Testis (tissue), 3 donors: Measurements from ENCODE around the gene EXOC3L1. TPM values are rescaled to one million over a fixed set of nuclear protein-coding genes. Genes with fewer than 3 reads are reported as not detected.
A peak's percentile ranks its signal among the peaks of the same experiment; 100 is the strongest.

Experiments used
- DNase-seq: peaks from one replicate; pipeline ENCODE4 v3.0.0-alpha.2; 2019
- H3K27ac ChIP-seq, 2 donors: fragments of 200-600 bp; sonication (generic); one replicate each; pipeline ENCODE4 v1.5.1; 2019
- H3K27me3 ChIP-seq: fragments of 200-600 bp; sonication (generic); one replicate; pipeline ENCODE4 v1.5.1; 2019
- H3K36me3 ChIP-seq: fragments of 200-600 bp; sonication (generic); one replicate; pipeline ENCODE4 v1.5.1; 2017; ENCODE audit warnings: low read depth; ENCODE audit errors: missing control alignments
- H3K4me1 ChIP-seq: fragments of 200-600 bp; sonication (generic); one replicate; pipeline ENCODE4 v1.5.1; 2019
- H3K4me3 ChIP-seq, 2 donors: fragments of 200-600 bp; sonication (generic); one replicate each; pipeline ENCODE4 v1.5.1; 2017 to 2019
- H3K9me3 ChIP-seq: fragments of 200-600 bp; sonication (generic); one replicate; pipeline ENCODE4 v1.5.1; 2017
- POLR2A ChIP-seq: fragments of 450-650 bp; IDR thresholded peaks from one replicate; pipeline ENCODE4 v1.6.1; 2017; ENCODE audit warnings: antibody characterized with exemption, mild to moderate bottlenecking, moderate library complexity
- WGBS, 2 donors: methylation state at CpG; one replicate each; pipeline ENCODE4 v1.1.5; 2018; 5-methylcytosine and 5-hydroxymethylcytosine counted together
- intact Hi-C: fragments of 100-400 bp; cut with DNase I; formaldehyde crosslinking; loops from one replicate; pipeline ENCODE4 v1.15.1; 2023; ENCODE audit warnings: low total_unique reads
- polyA plus RNA-seq: library from polyadenylated mRNA; stranded (reverse); fragments of 350-450 nt; fragmentation: Illumina TruSeq; extraction: RNeasy Lipid Tissue Mini Kit (QIAGEN cat#74804); gene quantifications from one replicate; pipeline ENCODE4 v1.2.3, GENCODE V29; 2014; ENCODE audit warnings: low read depth, low replicate concordance; ENCODE audit not compliant: insufficient read depth
- total RNA-seq, 2 donors: library from RNA; depleted of rRNA; stranded (reverse); fragments of >200 nt; gene quantifications; one replicate each; pipeline ENCODE4 v1.2.3, GENCODE V29; 2016
- TF ChIP-seq, protein P1 (sequence below), 3 experiments: fragments of 450-650 bp in 2 of 3; fragments of 200-600 bp in 1 of 3; sonication (generic) in 1 of 3; IDR thresholded peaks; one replicate each; pipeline ENCODE4 v1.5.1; 2016 to 2019; ENCODE audit warnings: antibody characterized with exemption in 3 of 3, mild to moderate bottlenecking in 2 of 3, moderate library complexity in 1 of 3

Gene EXOC3L1
- total and polyA plus RNA-seq, 3 donors from 2014 or later: 2.6 to 9.0 (median 5.1) TPM

DNA sequence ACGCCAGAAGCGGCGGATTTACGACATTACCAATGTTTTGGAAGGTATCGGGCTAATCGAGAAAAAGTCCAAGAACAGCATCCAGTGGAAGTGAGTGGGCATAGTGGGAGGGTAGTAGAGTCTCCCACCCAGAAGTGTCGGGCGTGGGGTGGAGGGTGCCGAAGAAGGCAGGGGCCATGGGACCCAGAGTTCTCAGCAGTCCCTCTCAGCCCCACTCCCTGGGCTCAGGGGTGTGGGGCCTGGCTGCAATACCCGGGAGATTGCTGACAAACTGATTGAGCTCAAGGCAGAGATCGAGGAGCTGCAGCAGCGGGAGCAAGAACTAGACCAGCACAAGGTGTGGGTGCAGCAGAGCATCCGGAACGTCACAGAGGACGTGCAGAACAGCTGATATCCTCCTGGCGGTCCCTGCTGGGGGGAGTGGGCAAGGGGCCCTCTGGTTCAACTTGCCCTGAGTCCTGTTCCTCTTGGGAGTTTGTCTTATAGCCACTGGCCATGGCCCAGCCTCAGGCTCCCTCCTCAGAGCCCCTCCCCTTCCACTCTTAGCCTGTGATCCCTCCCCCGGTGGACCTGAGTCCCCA is 2.9 kb upstream of the EXOC3L1 start:
- Histone ChIP-seq H3K4me3 (peak overlapping the region; percentile 96 to 99), H3K4me1 (peaks cover 32% of the 10 kb centered on the region), H3K27ac (peak overlapping the region; percentile 70 to 74), H3K27me3 (no peaks in the 10 kb centered on the region), H3K9me3 (no peaks in the 10 kb centered on the region), H3K36me3 (no peaks in the 10 kb centered on the region)
- DNase-seq: no peak
- WGBS, 2 donors: 16 to 26% methylated on average over 17 of the region's 17 CpGs
- TF ChIP-seq, protein P1, sequence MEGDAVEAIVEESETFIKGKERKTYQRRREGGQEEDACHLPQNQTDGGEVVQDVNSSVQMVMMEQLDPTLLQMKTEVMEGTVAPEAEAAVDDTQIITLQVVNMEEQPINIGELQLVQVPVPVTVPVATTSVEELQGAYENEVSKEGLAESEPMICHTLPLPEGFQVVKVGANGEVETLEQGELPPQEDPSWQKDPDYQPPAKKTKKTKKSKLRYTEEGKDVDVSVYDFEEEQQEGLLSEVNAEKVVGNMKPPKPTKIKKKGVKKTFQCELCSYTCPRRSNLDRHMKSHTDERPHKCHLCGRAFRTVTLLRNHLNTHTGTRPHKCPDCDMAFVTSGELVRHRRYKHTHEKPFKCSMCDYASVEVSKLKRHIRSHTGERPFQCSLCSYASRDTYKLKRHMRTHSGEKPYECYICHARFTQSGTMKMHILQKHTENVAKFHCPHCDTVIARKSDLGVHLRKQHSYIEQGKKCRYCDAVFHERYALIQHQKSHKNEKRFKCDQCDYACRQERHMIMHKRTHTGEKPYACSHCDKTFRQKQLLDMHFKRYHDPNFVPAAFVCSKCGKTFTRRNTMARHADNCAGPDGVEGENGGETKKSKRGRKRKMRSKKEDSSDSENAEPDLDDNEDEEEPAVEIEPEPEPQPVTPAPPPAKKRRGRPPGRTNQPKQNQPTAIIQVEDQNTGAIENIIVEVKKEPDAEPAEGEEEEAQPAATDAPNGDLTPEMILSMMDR (IDR thresholded peaks at IDR 0.05): no peak
- TF ChIP-seq POLR2A: no peak
- intact Hi-C loops: no loop called here

DNA sequence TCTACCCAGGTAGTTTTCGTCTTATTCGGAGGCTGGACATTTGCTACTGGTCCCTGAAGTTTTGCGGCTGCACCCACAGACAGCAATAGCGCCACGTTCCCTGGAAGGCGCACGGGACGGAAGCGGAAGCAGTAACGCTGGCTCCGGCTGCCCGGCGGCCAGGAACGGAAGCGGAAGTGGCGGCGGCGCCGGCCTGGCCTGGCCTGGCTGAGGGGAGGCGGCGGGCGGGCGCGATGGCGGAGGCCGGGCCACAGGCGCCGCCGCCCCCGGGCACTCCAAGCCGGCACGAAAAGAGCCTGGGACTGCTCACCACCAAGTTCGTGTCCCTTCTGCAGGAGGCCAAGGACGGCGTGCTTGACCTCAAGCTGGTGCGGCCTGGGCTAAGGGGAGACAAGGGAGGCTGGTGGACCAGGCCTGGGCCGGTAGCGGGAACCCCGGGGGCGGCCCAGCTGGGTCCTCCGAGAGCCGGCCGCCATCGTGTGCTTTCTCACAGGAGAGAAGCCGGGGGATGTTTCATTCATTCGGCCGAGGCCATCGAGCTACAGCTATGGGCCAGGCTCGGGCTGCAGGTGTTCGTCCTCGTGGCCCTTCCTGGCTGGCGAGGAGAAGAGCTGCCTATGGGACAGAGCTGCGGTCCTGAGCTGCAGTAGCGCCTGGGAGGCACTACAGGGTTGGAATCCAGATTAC is 2.2 kb upstream of the EXOC3L1 start, which contains the start of gene E2F4:
TSS of gene E2F4 (plus strand) at position 161 of the 687 bp plus-strand sequence. CDS start at position 234, 73 bp downstream.
- Histone ChIP-seq H3K9me3 (no peaks in the 10 kb centered on the region), H3K27me3 (no peaks in the 10 kb centered on the region), H3K27ac (peak within 1 kb of the TSS; percentile 70 to 74), H3K36me3 (no peaks in the 10 kb centered on the region), H3K4me1 (peaks cover 30% of the 10 kb centered on the region), H3K4me3 (peak within 1 kb of the TSS; percentile 96 to 99)
- TF ChIP-seq, protein P1 (IDR thresholded peaks at IDR 0.05): peak in 1 of 3 experiments; percentile 15
- no peak for TF ChIP-seq POLR2A
- DNase-seq: peak; percentile 95
- 0 to 2% methylated on average over 13 to 54 of the region's 54 CpGs for WGBS, 2 donors
- intact Hi-C loops: no loop called here

DNA sequence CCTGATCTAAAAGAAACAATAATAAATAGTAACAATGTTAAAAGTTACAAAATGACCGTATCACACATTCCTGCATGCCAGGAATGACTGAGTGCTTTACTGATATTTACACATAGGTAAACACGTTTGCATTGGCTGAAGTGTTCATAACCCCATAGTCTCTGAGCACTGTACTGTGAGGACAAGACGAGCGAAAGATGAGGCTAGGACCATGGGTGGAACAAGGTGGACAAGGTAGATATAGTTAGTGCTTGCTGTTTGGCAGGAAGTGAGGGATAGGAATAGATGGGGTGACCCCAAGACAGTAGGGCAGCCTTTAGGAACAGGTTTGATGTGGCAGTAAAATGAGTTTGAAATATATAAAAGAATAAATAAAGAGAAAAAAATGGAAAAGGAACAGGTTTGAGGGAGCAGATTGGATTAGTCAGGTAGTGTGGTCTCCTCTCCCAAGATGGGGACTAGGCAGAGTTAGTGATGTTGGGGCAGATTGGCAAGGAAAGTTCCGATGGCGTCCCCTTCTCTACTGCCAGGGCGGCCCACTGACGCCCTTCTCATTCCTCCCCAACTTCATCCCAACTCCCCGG is 1.6 kb upstream of the EXOC3L1 start:
- H3K4me3 ChIP-seq: peak overlapping the region; percentile 96 to 99
- H3K27ac ChIP-seq: no peak overlapping the region
- peaks cover 34% of the 10 kb centered on the region for H3K4me1 ChIP-seq
- H3K27me3 ChIP-seq: no peaks in the 10 kb centered on the region
- no peaks in the 10 kb centered on the region for H3K9me3 ChIP-seq
- intact Hi-C loops: no loop called here
- DNase-seq: no peak
- no peaks in the 10 kb centered on the region for H3K36me3 ChIP-seq
- 23 to 25% methylated on average over 9 of the region's 9 CpGs for WGBS, 2 donors
- TF ChIP-seq, protein P1 (IDR thresholded peaks at IDR 0.05): no peak
- TF ChIP-seq POLR2A: no peak

DNA sequence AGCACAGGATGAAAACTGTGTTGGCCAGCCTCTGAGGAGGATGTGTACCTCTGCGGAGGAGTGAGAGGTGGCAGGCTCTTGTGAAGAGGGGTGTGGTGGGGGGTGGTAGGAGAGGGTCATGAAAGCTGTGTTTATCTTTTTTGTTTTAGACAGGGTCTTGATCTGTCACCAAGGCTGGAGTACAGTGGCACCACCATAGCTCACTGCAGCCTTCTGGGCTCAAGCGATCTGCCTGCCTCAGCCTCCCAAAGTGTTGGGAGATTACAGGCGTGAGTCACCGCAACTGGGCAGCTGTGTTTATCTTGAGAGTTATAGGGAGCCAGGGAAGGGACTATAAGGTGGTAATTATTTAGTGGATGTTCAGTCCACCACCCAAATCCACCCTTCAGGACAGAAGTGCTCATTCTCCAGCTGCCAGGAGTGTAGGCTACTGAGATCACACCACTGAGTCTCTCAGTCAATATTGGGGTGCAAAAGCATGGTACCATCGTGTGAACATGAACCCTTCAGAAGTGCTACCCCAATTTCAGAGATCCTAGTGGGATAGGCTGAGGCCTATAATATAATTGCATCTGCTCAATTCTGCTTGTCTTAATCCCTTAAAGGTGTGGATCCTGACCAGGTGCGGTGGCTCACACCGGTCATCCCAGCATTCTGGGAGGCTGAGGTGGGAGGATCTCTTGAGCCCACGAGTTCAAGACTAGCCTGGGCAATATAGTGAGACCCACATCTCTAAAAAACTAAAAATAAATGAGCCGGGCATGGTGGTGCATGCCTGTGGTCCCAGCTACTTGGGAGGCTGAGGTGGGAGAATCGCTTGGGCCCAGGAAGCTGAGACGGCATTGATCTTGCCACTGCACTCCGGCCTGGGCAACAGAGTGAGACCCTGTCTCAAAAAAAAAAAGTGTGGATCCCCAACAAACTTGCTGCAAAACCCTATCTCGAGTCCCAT is 788 bp upstream of the EXOC3L1 start:
- DNase-seq: no peak
- Histone ChIP-seq H3K27ac (no peak overlapping the region), H3K36me3 (no peaks in the 10 kb centered on the region), H3K4me1 (peaks cover 42% of the 10 kb centered on the region), H3K9me3 (no peaks in the 10 kb centered on the region), H3K4me3 (no peak overlapping the region), H3K27me3 (no peaks in the 10 kb centered on the region)
- WGBS, 2 donors: 70 to 75% methylated on average over 12 to 13 of the region's 13 CpGs
- intact Hi-C loops: no loop called here
- TF ChIP-seq POLR2A: no peak
- TF ChIP-seq, protein P1 (IDR thresholded peaks at IDR 0.05): no peak
